Activated gamma-delta T cell (primary cell): ENCODE data around the gene BRAF.
A peak's percentile ranks its signal among the peaks of the same experiment; 100 is the strongest.
"Not testable (repeated sequence)": the region's sequence is repeated elsewhere in the genome, so short reads cannot be mapped to it uniquely, and the experiment has no call there.

Source experiments
- DNase-seq: peaks from one replicate; lab custom pipeline; 2025; lab: John Stamatoyannopoulos, UW

The BRAF gene

GRCh38 chr7:140680886-140681285 is 243.8 kb downstream of the BRAF start:
- DNase-seq: no peak

DNA sequence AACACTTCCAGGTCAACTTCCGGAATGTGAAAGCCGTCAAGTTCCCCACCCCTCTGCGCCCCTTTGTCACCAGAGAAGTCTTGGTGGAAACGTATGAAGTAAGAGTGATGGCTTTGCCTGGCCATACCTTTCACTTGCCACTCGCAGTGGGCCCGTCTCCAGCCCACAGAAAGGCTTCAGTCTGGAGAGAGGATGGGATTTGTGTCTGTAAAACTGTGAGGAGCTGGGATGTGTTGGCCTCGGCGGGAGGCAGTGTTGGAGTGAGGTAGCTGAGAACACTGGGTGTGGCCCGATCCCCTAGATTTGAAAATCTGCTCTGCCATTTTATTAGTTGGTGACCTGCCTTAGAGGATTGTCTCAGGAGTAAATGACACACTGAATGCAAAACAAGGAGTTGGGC is 245.5 kb downstream of the BRAF start:
- DNase-seq: no peak

- DNase-seq: no peak
Observed at GRCh38 chr7:140678816-140679130, 246.0 kb downstream of the BRAF start.

- no peak for DNase-seq
Observed at GRCh38 chr7:140678081-140678815, 246.5 kb downstream of the BRAF start.

DNA sequence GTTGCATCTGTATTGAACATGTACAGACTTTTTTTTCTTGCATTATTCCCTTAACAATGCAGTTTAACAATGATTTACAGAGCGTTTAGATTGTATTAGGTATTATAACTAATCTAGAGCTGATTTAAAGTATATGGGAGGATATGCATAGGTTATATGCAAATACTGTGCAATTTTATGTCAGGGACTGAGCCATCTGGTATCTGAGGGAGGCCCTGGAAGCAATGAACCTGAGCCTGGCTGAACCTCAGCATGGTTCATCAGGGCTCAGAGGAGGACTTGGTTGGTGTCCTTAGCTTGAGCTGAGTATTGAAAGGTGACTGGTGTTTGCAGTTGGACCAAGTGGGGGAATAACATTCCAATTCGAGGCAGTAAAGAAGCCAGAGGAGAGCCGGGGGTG is 247.2 kb downstream of the BRAF start:
- no peak for DNase-seq

- DNase-seq: not testable (repeated sequence)
Observed at GRCh38 chr7:140676956-140677355, 247.8 kb downstream of the BRAF start.

DNA sequence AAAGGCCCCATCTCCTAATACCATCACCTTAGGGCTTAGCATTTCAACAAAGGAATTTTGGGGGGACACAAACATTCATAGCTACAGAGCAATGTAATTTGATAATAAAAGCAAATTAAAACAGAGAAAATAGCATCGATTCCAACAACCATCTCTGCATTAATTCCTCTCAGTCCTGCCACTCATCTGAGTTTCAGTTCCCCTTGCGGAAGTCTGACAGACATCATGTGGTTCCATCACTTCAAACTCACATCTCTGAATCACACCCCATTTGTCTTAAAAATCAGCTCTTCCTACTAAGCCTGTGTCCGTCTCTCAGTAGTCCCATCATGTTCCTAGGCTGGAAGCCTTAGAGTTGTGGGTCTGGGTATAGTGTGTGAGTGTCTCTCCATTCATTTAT is 248.4 kb downstream of the BRAF start:
- no peak for DNase-seq

- no peak for DNase-seq
Observed at GRCh38 chr7:140675726-140676125, 249.0 kb downstream of the BRAF start.

- DNase-seq: no peak
Observed at GRCh38 chr7:140674899-140675701, 249.6 kb downstream of the BRAF start.

- DNase-seq: no peak
Observed at GRCh38 chr7:140674356-140674800, 250.4 kb downstream of the BRAF start.

GRCh38 chr7:140673774-140674155 is 251.0 kb downstream of the BRAF start:
- no peak for DNase-seq

DNA sequence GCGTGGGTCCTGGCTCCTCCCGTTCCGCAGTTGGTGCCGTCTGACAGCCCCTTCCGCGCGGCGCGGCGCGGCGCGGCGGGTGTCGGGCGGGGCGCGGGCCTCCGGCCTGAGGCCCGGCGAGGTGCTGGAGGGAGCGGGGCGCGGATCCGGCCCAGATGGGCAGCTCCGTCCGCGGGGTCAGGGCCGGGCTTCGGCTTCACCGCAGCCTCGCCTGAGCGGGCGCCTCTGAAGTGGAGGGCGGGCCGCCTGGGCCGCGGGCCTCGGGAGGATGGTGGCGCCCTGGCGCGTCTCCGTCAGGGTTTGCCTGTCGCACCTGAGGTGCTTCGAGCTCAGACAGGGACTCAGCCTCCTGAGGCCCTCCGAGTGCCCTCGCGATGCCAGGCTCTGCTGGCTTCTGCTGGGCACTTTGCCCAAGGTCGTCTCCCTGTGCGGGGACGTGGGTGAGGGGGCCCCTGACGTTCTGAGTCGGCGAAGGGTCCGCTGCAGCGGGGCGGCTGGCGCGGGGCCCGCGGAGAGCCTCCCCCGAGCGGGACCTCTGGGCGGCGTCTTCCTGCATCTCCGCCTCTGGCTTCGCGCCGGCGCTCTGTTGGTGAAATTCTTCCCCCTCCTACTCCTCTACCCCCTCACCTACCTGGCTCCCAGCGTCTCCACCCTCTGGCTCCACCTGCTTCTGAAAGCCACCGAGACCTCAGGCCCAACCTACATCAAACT is 251.5 kb downstream of the BRAF start:
- peak; percentile 42 for DNase-seq

DNA sequence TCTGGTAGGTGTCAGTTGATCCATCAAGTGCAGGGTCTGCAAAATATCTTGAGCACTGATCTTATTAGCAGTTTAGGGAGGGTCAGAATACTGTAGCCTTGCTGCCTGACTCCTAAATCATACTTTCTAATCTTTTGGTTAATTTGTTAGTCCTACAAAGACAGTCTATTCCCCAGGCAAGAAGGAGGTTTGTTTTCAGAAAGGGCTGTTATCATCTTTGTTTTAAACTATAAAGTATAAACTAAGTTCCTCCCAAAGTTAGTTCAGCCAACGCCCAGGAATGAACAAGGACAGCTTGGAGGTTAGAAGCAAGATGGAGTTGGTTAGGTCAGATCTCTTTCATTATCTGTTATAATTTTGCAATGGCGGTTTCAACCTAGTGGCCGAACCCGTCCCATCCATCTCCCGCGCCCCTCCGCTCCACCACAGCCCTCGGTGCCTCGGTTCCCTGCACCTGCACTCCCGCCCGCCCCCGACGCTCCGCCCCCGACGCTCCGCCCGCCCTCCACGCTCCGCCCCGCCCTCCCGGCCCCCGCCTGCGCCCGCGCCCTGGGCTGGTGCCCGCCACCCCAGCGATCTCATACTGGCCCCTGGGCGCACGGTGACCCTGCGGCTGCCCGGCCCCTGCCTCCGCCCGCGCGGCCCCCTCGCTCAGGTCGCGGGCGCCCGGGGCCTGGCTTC is 252.2 kb downstream of the BRAF start, which contains the start of gene ADCK2:
TSS of gene ADCK2 (plus strand) at position 564 of the 681 bp plus-strand sequence. CDS start 386 bp downstream, outside the sequence.
- no peak for DNase-seq

- no peak for DNase-seq
Observed at GRCh38 chr7:140671966-140672365, 252.8 kb downstream of the BRAF start.

DNA sequence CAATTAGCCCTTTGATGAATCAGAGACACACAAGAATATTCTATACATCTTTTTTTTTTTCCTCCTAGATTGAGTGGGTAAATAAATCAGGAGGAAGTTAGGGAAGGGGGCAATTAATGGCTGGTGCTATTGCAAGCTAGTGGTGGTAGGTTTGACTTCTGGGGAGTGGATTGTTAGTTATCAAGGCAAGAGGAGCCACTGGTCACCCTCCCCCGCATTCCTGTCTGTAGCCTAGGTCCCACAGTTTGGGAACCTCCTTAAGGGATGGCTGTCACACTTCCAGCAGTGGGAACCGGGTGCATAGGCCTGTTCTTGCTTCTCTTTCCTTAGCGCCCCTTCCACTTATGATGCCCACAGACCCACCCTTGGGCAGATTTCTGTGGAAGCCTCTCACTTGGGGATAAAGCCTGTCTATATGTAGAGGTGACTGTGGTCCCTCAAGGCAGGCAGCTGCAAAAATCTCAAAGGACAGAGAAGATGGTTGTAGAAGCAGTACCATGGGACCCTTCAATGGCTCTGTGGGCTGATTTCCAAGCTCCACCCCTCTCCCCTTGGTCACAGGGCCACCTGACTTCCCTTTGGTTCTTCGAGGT is 254.3 kb downstream of the BRAF start:
- DNase-seq: no peak

DNA sequence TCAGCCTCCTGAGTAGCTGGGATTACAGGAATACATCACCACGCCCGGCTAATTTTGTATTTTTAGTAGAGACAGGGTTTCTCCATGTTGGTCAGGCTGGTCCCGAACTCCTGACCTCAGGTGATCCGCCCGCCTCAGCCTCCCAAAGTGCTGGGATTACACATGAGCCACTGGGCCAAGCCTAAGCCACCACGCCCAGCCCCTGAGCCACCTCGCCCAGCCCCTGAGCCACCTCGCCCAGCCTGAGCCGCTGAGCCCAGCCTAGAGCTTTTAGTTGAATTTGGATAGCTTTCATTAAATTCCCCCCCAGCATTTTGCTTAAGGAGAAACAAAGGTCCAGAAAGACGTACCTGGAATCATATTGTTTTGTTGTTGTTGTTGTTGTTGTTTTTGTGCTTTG is 254.9 kb downstream of the BRAF start:
- DNase-seq: not testable (repeated sequence)

GRCh38 chr7:140669352-140669751 is 255.4 kb downstream of the BRAF start:
- no peak for DNase-seq
